Suprapubic skin (tissue), 3 donors: ENCODE measurements around the gene C2CD3.

Source experiments
- POLR2A ChIP-seq, 2 donors: fragments of 450-650 bp; IDR thresholded peaks; one replicate each; pipeline ENCODE4 v1.6.1; 2017; ENCODE audit warnings: antibody characterized with exemption in 2 of 2, mild to moderate bottlenecking in 2 of 2, moderate library complexity in 2 of 2
- TF ChIP-seq, protein P1 (sequence below), 2 donors: fragments of 200-600 bp in 1 of 2; fragments of 450-650 bp in 1 of 2; sonication (generic) in 1 of 2; IDR thresholded peaks; one replicate each; pipeline ENCODE4 v1.5.1; 2016 to 2019; ENCODE audit warnings: antibody characterized with exemption in 2 of 2, mild to moderate bottlenecking in 1 of 2, moderate library complexity in 1 of 2

DNA sequence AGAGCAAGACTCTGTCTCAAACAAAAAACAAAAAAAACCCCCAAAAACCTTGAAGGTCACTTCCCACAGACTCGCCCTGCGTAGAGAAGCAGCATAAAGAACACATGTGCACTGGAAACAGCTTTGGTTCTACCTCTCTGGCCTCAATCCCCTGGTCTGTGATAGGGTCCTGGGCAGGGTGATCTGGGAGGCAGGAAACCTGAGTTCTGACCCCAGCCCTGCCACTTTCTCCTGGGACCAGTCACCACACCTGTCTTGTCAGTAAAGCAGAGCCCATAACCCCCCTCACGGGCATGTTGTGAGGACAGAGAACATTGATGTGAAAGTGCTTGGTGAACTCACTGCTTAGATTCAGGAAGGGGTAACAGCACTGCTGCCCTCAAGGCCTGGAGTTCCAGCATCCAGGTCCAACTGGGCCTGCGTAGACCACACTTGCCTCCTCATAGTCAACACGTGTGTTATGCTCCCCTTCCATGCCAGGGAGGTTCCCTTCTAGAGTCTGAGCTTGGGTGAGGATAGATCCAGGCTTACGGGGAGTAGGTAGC, 199.6 kb downstream of the C2CD3 start:
- TF ChIP-seq, protein P1, sequence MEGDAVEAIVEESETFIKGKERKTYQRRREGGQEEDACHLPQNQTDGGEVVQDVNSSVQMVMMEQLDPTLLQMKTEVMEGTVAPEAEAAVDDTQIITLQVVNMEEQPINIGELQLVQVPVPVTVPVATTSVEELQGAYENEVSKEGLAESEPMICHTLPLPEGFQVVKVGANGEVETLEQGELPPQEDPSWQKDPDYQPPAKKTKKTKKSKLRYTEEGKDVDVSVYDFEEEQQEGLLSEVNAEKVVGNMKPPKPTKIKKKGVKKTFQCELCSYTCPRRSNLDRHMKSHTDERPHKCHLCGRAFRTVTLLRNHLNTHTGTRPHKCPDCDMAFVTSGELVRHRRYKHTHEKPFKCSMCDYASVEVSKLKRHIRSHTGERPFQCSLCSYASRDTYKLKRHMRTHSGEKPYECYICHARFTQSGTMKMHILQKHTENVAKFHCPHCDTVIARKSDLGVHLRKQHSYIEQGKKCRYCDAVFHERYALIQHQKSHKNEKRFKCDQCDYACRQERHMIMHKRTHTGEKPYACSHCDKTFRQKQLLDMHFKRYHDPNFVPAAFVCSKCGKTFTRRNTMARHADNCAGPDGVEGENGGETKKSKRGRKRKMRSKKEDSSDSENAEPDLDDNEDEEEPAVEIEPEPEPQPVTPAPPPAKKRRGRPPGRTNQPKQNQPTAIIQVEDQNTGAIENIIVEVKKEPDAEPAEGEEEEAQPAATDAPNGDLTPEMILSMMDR (IDR thresholded peaks at IDR 0.05), result no peak
- no peak for TF ChIP-seq POLR2A (IDR thresholded peaks at IDR 0.05)
